NCI-H1436 treated with DMSO at 0.1 percent for 48 hours (cell line): ENCODE data around the gene SPRR5.

ENCODE experiments used
- DNase-seq: peaks from one replicate; lab custom pipeline; 2025; lab: John Stamatoyannopoulos, UW

SPRR5 gene

DNA sequence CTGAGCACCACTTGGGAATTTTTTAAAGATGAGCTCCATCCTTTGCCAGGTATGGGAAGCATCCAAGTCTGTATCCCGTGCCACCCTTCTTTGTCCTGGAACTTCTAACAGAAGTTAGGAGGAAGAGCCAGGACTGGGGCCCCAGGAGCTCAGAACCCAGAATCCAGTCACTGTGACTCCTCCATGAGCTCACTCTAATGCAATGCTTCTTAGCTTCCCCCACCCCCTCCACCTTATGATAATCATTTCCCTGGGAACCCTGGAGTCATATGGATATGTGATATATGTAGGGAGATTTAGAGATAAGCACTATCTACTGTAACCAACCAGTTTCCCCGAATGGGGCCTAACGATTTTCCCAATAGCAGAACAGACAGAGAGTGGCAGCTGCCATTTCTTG, 758 bp upstream of the SPRR5 start:
- no peak for DNase-seq

DNA sequence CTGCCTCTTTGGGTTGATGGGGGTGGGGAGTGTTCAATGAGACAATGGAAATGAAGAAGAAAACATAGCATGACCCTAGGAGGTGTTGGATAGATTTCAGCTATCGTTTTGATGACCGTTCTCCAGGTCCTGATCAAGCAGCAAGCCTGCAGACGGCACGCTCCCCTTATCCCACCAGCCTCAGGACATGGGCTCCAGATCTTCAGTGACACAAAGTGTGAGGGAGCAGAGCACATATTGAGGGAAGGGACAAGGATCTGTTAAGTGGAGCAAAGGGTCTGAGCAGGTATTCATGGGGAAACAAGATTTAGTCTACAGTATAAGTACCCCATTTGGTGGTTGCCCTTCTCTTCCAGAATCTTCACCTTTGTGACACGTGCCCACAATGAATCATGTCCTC, 4.7 kb downstream of the SPRR5 start:
- no peak for DNase-seq

DNA sequence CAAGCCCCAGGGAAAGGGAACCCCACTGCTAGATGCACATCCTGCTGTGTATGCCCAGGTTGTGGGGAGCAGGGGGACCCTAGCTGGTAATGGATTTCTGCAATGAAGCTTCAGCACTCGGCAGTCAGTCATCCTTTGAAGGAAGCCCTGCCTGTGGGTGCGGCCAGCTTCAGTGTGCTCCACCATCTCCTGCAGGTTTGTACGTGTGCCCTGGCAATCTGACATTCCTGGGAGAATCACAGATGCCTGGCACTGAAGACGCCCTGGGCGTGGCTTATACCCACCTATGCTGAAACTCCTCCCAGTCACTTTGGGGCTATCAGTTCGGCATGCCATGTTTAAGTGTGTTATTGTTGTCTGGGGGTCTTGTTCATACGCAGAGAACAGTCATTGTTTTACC, 6.8 kb downstream of the SPRR5 start:
- DNase-seq, result no peak

DNA sequence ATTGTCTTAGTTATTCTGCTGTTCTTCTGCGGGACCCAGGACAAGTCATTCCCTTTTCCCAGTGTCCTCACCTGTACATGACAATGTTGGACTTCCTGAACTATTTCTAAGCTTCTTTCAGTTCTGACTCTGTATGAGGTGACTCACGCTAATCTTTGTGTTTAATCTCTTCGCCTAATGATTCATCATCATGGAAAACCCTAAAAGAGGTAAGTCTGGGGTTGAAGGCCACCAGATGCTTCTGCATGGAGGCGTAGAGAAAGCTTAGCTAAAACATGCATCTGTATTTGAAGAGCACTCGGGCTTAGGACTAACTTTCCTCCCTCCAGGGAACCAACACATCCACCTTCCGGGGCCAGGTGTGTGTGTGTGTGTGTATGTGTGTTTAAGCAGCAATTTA, 7.4 kb downstream of the SPRR5 start:
- DNase-seq, result no peak

GRCh38 chr1:152957561-152957960, 10.6 kb downstream of the SPRR5 start:
- DNase-seq, result no peak

GRCh38 chr1:152959273-152959672, 12.3 kb downstream of the SPRR5 start:
- DNase-seq, result no peak

DNA sequence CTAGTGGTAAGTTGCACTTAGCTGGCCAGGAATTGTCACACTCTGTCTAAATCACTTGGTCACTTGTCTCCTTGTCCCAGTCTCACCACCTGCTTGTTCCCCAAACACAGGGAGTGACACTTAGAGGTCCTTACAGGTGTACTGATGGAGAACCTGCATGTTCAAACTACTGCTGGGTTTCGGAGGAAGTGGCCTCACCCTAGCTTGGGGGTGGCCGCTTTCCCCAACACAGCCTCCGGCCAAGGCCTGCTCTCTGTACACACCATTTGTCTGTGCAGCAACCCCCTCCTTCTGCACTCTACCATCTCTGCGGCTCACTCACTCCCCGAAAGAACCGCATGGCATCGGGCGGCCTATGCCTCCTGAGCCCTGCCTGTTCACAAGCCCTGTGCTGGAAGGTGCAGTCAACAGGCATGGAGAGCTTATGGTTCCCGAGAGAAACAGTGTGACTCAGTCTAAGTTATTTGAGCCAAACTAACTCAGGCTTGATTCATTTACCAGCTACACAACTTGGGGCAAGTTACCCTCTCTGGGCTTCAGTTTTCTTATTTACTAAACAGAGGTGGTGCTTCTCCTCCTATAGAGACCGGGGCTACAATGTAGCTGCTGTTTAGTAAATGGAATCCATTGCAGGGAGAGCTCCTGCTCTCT, 12.9 kb downstream of the SPRR5 start:
- no peak for DNase-seq

GRCh38 chr1:152960452-152961044, 13.5 kb downstream of the SPRR5 start:
- DNase-seq, result no peak

- DNase-seq, result no peak
Measured at GRCh38 chr1:152961226-152961891, 14.4 kb downstream of the SPRR5 start.

DNA sequence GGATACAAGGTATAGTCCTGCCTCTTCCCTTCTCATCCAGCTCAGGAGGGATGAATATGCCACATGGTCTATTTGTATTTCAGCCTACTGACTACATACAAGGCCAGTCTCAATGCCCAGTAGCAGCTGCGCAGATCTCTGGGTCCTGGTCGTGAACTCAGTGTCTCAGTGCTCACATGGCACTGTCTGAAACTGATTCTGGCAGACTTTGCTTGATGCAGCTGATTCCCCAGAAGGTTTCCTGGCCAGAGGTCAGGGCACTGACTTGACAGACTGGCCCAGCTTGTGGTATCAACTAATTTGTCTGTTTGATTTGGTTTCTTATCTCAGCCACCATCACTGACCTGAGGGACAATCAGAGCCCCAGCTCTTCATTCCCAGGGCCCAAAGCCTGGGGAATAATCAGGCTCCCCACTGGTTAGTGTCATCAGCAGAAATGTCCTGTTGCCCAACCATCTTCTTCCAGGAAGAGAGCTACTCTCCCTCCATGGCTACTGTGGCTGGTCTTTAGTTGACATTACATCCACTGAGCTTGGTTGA, 15.9 kb downstream of the SPRR5 start:
- no peak for DNase-seq

DNA sequence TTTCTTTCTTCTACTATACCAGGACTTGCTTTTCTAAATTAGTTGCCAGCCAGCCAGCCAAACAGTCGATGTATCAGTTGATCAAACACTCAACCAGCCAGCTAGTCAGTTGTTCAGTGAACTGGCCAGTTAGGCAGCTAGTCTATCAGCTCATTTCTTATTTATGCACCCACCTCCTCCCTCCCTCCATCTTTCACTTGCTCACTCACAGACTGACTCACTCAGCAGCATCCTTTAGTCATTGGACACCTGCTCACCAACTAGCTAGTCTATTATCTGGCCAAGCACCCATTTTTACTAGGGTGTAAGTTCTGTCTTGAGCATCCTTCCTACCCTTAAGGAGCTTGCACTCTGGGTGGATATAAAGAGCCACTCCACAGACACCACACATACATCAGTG, 17.5 kb downstream of the SPRR5 start:
- no peak for DNase-seq

DNA sequence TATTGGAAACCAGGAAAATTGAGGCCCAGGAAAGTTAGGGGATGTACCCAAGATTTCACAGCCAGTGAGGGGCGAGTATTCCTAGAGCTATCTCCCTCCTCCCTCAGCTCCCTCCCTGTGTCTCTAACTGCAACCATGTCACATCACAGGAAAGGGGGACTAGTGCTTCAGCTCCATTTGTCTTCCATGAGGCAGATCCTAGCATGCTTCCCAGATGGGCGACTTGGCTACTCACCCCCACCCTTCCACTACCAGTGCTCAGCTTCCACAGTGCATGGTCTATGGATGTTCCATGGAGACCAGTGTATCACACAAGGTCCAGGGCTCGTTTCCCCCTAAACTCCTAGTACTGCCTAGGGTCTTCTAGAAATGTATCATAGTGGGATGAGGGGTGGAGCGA, 18.8 kb downstream of the SPRR5 start:
- DNase-seq, result no peak

DNA sequence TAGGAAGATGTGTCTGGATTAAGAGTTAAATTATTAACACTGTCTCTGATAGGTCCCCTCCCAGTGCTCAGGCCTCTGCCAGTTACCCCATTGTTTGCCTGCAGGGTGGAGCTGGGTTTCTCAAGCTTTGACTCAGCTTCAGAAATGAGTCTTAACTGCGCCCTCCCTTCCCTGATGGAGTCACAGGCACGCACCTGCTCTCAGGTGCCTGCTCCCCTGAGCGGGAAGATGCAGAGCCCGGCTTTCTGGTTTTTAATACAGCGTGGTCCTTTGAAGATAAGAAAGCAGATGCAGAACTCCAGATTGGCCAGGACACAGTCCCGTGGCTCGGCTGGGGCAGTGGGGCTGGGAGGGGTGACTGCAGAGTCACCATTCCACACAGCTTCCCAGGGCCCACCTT, 20.2 kb downstream of the SPRR5 start:
- no peak for DNase-seq

- no peak for DNase-seq
Measured at GRCh38 chr1:152968248-152968647, 21.2 kb downstream of the SPRR5 start.

DNA sequence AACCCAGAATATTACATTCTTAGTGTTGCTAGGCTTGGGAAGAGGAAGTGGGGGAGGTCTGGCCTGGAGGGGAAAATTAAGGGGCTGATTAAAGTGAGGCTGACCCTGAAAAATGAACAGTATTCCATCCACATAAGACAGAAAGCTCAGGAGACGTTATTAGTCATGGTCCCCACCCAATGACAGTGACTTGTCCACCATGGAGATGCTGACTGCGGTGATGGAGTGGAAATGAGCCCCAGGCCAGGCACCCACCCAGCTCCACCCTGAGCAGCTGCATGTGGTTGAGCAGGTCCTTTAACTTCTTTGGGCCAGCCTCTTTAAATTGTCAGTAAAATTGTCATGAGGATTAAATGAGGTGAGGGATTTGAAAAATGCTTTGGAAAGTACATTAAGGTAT, 22.0 kb downstream of the SPRR5 start:
- DNase-seq, result no peak

DNA sequence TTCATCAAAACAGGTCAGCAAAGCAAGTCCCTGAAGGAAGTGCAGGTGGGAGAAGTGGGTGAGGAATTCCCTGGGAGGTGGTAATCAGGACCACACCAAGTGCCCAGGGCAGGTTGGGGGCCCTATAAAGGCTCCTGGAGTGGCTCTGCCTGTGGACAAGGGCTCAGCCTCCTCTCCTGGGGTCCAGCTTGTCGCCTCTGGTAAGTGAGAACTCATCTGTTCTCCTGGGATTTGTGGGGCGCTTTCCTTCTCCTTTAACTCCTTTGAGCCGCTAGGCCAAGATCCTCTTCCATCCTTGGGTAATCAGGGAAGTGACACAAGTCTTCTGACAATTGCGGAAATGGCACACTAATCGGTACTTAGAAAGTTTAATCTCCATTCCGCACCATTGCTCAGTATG, 23.5 kb downstream of the SPRR5 start, which contains the start of gene SPRR4:
Gene SPRR4 (plus strand): TSS at position 154 of the 400 bp plus-strand sequence. CDS start 1,243 bp downstream, outside the sequence.
- no peak for DNase-seq

GRCh38 chr1:152972196-152972886, 25.3 kb downstream of the SPRR5 start:
- DNase-seq, result no peak

DNA sequence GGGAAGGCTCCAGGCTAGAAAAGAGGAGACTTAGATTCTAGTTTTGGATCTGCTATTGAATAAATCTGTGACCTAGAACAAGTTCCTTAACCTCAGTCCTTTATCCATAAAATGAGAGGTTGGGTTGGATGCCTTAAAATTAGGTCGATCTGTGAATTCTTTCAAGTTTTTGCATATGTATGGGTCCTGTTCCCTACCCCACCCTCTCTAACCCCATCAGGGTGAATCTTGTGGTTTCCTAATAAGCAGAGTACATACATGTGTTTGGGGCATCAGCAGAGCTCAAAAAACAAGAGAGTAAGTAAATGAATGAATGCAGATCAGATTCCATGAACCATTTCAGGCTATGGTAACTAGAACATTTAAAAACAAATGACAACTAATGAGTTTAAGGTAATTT, 29.7 kb downstream of the SPRR5 start:
- DNase-seq, result no peak

DNA sequence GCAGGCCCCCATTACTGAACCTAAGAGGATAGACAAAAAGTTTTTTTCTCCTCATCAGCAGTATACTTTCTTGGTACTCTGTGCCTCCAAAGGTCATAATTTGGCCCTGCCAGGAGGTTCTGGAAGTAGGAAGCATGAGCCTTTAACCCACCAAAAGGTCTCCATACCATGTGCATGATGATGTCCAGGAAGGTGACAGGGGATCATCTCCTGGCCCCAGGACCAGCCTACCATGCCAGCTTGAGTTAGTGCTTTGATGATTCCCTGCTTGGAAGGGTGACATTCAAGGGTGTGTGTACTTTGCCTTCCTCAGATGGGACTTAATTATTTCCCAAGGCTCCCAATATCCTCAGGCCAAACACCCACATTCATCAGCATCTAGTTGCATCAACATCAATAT, 30.6 kb downstream of the SPRR5 start:
- DNase-seq, result no peak

DNA sequence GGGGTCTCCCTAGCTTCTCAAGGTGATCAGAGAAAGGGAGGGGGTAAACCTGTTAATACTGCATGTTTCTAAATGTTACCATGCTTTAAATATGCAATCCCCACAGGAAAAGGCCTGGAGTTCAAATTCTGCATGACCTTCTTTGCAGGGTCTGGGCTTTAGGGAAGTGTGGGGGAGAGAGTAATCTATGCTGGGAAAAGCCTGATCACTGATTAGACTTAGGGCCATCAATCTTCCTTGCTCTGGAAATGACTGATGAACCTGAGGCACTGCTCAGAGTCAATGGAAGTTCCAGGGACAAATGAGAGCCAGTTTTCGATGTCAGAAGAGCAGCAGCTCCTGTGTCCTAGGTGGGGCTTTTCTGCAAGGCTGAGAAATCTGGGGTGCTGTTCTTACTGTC, 33.7 kb downstream of the SPRR5 start:
- DNase-seq, result no peak

DNA sequence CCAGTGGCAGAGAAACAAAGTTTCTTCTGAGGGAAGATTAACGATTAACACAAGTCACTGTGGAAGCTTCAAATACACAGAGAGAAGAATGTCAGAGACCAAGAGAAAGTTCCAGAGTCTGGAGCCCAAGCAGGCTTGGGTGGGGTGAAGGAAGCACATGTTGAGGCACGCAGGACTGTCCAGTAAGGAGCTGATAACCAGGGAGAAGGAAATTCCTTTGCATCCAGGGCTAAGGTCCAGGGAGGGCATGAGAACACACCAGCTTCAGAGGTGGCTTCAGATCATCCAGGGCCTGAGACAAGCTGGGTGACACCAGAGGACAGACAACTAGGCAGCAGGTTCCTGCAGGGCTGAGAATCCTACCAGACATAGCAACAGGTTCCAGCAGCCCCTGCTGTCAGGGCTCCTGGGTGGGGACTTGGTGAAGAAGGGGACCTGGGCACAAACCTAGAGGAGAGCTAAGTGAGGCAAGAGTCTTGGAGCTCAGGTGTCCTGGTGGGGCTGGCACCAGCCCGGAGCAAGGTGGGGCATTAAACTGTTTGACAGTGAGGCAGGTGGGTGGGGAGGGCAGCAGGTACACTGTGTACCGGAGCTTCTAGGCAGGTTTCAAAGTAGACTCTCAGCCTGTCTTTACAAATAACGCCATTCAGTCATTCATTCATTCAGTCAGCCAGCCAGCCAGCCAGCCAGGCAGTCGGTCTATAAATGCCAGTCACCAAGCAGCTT, 34.3 kb downstream of the SPRR5 start:
- no peak for DNase-seq

- no peak for DNase-seq
Measured at GRCh38 chr1:152982076-152982475, 35.1 kb downstream of the SPRR5 start.
